NCI-H526 (cell line): ENCODE measurements around the gene TMC3.
"Not testable (repeated sequence)": the region's sequence is repeated elsewhere in the genome, so short reads cannot be mapped to it uniquely, and the experiment has no call there.

Experiments
- DNase-seq, 2 experiments: peaks; one replicate each; lab custom pipeline; 2025; lab: John Stamatoyannopoulos, UW

TMC3 gene

GRCh38 chr15:81346611-81347010 lies 27.4 kb downstream of the TMC3 start:
- no peak for DNase-seq

GRCh38 chr15:81343371-81343770 lies 30.6 kb downstream of the TMC3 start:
- DNase-seq, result no peak

GRCh38 chr15:81341351-81341750 lies 32.7 kb downstream of the TMC3 start:
- no peak for DNase-seq

- DNase-seq, result no peak
These were observed 34.2 kb downstream of the TMC3 start for GRCh38 chr15:81339851-81340250.

GRCh38 chr15:81339321-81339720 lies 34.7 kb downstream of the TMC3 start:
- DNase-seq, result no peak

- no peak for DNase-seq
These were observed 35.6 kb downstream of the TMC3 start for GRCh38 chr15:81338170-81339007.

- DNase-seq, result no peak
These were observed 36.3 kb downstream of the TMC3 start for GRCh38 chr15:81337713-81338157.

GRCh38 chr15:81337241-81337640 lies 36.8 kb downstream of the TMC3 start:
- no peak for DNase-seq

- peak; percentile 67 to 69 for DNase-seq
These were observed 37.4 kb downstream of the TMC3 start for GRCh38 chr15:81336568-81336967.

GRCh38 chr15:81335631-81336030 lies 38.4 kb downstream of the TMC3 start:
- DNase-seq, result no peak

- no peak for DNase-seq
These were observed 39.1 kb downstream of the TMC3 start for GRCh38 chr15:81334768-81335435.

- DNase-seq, result no peak
These were observed 40.6 kb downstream of the TMC3 start for GRCh38 chr15:81333363-81333762.

GRCh38 chr15:81332326-81332725 lies 41.7 kb downstream of the TMC3 start:
- no peak for DNase-seq

GRCh38 chr15:81331600-81331999 lies 42.4 kb downstream of the TMC3 start:
- DNase-seq, result no peak

- DNase-seq, result not testable (repeated sequence)
These were observed 42.9 kb downstream of the TMC3 start for GRCh38 chr15:81331141-81331540.

- no peak for DNase-seq
These were observed 43.5 kb downstream of the TMC3 start for GRCh38 chr15:81330366-81331090.

- DNase-seq, result no peak
These were observed 44.6 kb downstream of the TMC3 start for GRCh38 chr15:81329446-81329845.

- DNase-seq, result no peak
These were observed 46.5 kb downstream of the TMC3 start for GRCh38 chr15:81327516-81327915.

GRCh38 chr15:81326466-81327212 lies 47.4 kb downstream of the TMC3 start:
- DNase-seq, result no peak

- peak; percentile 92 to 99 for DNase-seq
These were observed 49.8 kb downstream of the TMC3 start, which contains the start of gene STARD5 for GRCh38 chr15:81323944-81324881. Gene STARD5 (minus strand): TSS chr15:81324141. CDS start chr15:81324099, 42 bp downstream.

GRCh38 chr15:81323559-81323943 lies 50.5 kb downstream of the TMC3 start:
- DNase-seq, result no peak
